H7 (cell line): ENCODE results near the gene ST6GALNAC4. TPM values are rescaled to one million over a fixed set of nuclear protein-coding genes. Genes with fewer than 3 reads are reported as not detected.
A peak's percentile ranks its signal among the peaks of the same experiment; 100 is the strongest.

ENCODE experiments used
- DNase-seq: peaks from one replicate; pipeline ENCODE4 v3.0.0; 2012
- H3K27me3 ChIP-seq: 2 replicates; pipeline ENCODE4 v1.6.0; 2011; ENCODE audit warnings: mild to moderate bottlenecking, low read length; ENCODE audit not compliant: control insufficient read depth, insufficient read depth
- H3K36me3 ChIP-seq: replicated peaks from 2 replicates; pipeline ENCODE4 v1.5.1; 2011; ENCODE audit warnings: low read length; ENCODE audit not compliant: control insufficient read depth, insufficient read depth
- H3K4me3 ChIP-seq: 2 replicates; pipeline ENCODE4 v1.5.1; 2011; ENCODE audit warnings: low read depth, mild to moderate bottlenecking, control low read depth, low read length, moderate library complexity; ENCODE audit not compliant: insufficient read depth
- total RNA-seq: library from RNA; depleted of rRNA; stranded (reverse); fragments of >200 nt; shearing (Covaris generic); gene quantifications from 2 replicates; pipeline ENCODE4 v1.2.3, GENCODE V29; 2014; rRNA removed

Gene ST6GALNAC4
- total RNA-seq, result 18.5 and 24.6 TPM in 2 replicates

DNA sequence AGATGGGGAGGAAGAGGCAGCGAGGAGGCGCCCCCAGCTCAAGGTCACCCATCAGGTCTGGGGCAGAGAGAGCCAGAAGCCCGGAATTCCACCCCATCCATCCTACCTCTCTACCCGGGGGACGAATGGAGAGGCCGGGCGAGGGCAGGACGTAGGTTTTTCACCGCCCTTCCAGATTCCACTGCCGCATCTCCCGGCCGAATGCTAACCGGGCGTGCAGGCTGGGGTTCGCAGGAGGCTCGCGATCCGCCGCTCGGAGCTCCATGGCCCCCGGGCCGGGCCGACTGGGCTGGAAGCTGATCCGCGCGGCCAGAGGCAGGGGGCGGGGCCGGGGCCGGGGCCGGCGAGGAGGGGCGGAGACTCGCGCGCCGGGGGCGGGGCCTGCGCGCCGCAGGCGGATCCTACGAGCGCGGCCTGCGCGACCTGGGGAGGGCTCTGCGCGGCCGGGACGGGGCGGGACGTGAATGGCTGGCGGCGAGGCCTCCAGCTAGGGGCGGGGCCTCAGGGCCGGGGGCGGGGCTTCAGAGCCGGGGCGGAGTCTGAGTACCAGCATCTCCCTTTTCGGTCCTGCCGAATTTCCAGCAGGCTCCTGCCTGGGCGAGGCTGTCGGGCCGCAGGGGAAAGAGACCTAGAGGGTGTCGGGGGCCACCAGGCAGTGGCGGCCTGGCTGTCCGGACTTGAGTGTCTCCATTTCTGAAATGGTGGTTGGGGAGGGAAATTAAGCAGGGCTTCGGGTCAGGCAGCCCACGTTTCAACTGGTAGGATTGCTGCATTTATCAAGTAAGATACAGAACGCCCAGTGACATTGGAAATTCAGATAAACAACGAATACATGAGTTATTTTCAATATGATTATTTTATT is at the start of gene ST6GALNAC4:
Gene ST6GALNAC4 (minus strand): TSS at position 322 of the 862 bp plus-strand sequence. CDS start 622 bp downstream, outside the sequence.
- Histone ChIP-seq H3K27me3 (peaks cover 10% of the 10 kb centered on the region; the same call in 1 of the 2 replicates), H3K4me3 (peak within 1 kb of the TSS; percentile 69), H3K36me3 (no peaks in the 10 kb centered on the region; the same call in 1 of the 2 replicates)
- peak; percentile 100 for DNase-seq

DNA sequence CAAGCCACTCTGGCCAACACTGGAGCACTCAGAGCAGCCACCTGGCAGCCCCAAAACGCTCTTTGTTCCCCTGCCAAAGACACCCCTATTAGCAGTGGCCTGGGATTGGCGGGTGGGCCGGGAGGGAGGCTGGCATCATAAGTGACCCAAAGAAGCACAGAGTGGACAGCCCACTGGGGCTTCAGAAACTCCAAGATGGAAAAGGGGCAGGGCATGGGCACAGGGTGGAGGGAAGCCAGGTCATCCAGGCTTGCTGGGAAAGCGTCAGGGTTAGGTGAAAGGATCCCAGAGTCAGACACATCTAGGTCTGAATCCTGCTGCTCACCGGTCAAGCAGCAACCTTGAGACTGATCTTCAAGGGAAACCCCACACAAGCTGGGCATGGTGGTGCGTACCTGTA is 49.1 kb upstream of the ST6GALNAC4 start:
- H3K36me3 ChIP-seq, result no peaks in the 10 kb centered on the region
- H3K4me3 ChIP-seq, result no peak overlapping the region
- no peaks in the 10 kb centered on the region for H3K27me3 ChIP-seq
- no peak for DNase-seq

GRCh38 chr9:127963359-127964064 is 46.7 kb upstream of the ST6GALNAC4 start:
- Histone ChIP-seq H3K27me3 (no peaks in the 10 kb centered on the region), H3K36me3 (no peaks in the 10 kb centered on the region), H3K4me3 (no peak overlapping the region)
- DNase-seq, result peak; percentile 76

DNA sequence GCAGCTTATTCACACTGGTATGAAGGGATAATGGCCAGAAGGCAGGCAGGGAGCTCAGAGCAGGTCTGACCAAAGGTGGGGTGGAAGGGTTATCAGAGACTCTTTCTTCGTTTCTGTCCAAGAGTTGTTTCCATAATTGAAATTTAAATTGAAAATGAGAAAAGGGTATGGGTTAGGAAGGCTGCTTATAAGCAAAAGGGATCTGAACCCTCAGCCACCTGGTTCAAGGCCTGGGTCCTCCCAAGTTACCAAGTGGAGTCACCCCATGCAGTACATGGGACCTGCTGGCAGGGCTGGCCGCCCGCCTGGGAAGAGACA is 46.2 kb upstream of the ST6GALNAC4 start:
- no peaks in the 10 kb centered on the region for H3K36me3 ChIP-seq
- no peak for DNase-seq
- H3K27me3 ChIP-seq, result no peaks in the 10 kb centered on the region
- no peak overlapping the region for H3K4me3 ChIP-seq

DNA sequence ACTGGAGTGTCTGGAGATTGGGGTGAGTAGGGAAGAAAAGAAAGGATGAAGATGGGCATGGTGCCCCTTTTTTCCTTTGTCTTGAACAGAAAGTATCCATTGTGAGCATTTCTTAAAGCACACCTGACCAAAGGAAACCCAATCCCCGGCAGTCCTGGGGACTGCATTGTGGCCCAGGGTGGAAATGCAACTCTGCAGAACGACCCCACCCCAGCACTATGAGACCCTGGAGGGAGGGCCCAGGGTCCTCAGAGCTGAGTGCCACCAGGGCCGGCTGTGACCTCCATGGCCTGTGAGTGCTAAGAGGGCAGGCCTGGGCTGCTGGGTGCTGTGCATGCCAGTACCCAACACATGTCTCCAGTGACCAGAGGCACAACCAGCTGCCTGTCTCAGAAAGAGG is 45.4 kb upstream of the ST6GALNAC4 start:
- H3K27me3 ChIP-seq, result no peaks in the 10 kb centered on the region
- no peaks in the 10 kb centered on the region for H3K36me3 ChIP-seq
- DNase-seq, result peak; percentile 75
- H3K4me3 ChIP-seq, result no peak overlapping the region

DNA sequence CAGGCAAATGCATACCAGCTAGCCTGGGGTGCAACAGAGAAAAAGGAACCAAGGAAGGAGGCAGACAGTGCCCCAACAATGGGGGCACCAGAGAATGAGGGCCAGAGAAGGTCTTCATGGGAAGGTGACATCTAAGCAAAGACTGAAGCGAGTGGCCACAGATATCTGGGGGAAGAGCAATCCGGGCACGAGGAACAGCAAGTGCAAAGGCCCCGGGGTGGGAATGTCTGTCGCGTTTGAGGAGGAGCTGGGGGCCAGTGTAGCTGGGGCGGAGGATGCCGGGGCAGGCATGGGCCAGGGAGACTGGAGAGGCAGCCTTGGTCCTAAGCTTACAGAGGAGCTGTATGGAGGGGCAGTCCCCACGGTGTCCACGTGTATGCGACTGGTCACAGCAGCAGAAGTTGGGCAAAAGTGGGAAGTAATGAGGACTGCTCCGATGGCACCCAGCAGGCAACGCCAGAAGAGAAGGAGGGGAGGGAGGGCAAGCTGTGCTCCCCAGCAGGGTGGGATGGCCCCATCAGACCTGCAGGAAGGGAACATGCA is 44.8 kb upstream of the ST6GALNAC4 start:
- Histone ChIP-seq H3K4me3 (no peak overlapping the region), H3K36me3 (no peaks in the 10 kb centered on the region), H3K27me3 (no peaks in the 10 kb centered on the region)
- DNase-seq, result no peak

- no peak for DNase-seq
- Histone ChIP-seq H3K4me3 (no peak overlapping the region), H3K27me3 (no peaks in the 10 kb centered on the region), H3K36me3 (no peaks in the 10 kb centered on the region)
Measured at GRCh38 chr9:127961155-127961490, 44.3 kb upstream of the ST6GALNAC4 start.

DNA sequence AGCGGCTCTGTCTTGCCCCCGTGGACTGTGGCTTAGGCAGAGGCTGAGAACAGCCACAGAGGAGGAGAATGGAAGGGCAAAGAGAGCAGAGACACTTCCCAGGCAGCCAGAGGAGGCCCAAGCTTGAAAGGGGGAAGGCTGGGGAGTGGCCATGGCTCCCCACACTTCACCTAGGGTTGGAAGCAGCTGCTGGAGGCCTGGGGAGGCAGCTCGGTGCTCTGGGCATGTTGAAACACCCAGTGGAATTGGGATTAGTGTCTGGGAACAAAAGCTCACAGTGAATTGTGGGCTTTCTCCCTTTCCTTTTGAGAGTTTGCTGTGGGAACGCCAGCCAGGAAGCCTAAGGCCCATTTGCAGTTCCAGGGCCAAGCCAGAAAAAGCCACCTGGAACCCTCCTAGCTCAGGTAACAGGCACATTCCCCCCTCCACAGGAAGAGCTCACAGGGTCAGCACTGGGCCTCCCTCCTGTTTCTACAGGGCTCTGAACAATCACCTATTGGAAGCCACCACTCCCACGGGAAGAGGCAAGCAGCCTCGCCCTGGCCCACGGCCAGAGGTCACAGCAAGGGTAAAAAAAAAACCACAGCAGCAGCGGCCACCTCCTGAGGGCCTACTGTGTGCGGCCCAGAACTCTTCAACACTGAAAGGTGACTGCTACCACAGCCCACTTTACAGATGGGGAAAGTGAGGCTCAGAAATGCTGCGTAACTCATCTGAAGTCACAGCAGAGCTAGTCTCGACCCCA is 43.7 kb upstream of the ST6GALNAC4 start:
- H3K4me3 ChIP-seq, result no peak overlapping the region
- no peaks in the 10 kb centered on the region for H3K27me3 ChIP-seq
- no peak for DNase-seq
- H3K36me3 ChIP-seq, result no peaks in the 10 kb centered on the region

DNA sequence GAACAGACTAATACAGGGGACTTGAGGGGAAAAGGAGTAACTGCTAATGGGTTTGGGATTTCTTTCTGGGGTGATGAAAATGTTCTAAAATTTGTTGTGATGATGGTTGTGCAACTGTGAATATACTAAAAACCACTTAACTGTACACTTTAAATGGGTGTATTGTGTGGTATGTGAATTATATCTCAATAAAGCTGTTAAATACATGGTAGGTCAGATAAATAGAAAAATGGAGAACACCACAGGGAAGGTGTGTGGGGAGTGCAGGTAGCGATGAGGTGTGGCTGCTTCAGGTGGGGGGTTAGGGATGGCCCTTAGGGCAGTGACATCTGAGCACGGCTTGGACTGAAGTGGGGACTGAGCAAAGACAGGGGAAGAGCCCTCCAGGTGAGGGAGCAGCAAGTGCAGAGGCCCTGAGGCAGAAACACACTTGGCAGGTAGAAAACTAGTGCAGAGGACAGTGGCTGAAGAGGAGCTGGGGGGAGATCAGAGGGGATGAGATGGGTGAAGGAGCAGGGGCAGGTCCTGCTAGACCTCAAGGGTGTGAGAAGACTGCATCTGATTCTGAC is 43.1 kb upstream of the ST6GALNAC4 start:
- DNase-seq, result no peak
- no peak overlapping the region for H3K4me3 ChIP-seq
- H3K27me3 ChIP-seq, result no peaks in the 10 kb centered on the region
- H3K36me3 ChIP-seq, result no peaks in the 10 kb centered on the region

GRCh38 chr9:127959398-127959797 is 42.6 kb upstream of the ST6GALNAC4 start:
- Histone ChIP-seq H3K36me3 (no peaks in the 10 kb centered on the region), H3K27me3 (no peaks in the 10 kb centered on the region), H3K4me3 (no peak overlapping the region)
- no peak for DNase-seq

GRCh38 chr9:127958728-127959127 is 41.9 kb upstream of the ST6GALNAC4 start:
- Histone ChIP-seq H3K36me3 (no peaks in the 10 kb centered on the region), H3K4me3 (no peak overlapping the region), H3K27me3 (no peaks in the 10 kb centered on the region)
- no peak for DNase-seq

- Histone ChIP-seq H3K36me3 (0 out of 2 replicates have a peak, but pooled peaks cover 1% of the 10 kb centered on the region), H3K4me3 (no peak overlapping the region), H3K27me3 (no peaks in the 10 kb centered on the region)
- DNase-seq, result peak; percentile 96
Measured at GRCh38 chr9:127955294-127956015, 38.6 kb upstream of the ST6GALNAC4 start.

DNA sequence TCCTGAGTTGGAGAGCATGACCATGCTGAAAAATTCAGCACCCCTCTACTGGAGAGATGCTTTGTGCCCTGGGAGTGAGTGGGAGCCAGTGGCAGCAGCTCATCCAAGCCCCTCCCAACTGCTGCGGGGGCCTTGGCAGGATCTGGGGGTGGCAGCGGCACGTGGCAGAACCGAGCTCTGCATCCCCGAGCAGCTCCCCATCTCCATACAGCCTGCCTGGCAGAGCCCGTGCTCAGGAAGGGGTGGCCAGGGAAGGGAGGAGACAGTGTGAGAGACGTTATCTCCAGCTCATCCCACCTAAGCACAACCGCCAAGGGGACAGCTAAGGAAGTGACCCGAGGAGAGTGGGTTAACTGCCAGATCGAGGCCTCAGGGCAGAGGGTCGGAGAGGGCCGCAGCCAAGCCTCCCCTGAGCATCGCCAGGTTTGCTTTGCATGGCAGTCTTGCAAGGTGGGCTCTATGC is 38.0 kb upstream of the ST6GALNAC4 start:
- Histone ChIP-seq H3K36me3 (0 out of 2 replicates have a peak, but pooled peaks cover 1% of the 10 kb centered on the region), H3K27me3 (no peaks in the 10 kb centered on the region), H3K4me3 (no peak overlapping the region)
- DNase-seq, result peak; percentile 68
